ENCODE results near the gene ASTN2.

Gene ASTN2

DNA sequence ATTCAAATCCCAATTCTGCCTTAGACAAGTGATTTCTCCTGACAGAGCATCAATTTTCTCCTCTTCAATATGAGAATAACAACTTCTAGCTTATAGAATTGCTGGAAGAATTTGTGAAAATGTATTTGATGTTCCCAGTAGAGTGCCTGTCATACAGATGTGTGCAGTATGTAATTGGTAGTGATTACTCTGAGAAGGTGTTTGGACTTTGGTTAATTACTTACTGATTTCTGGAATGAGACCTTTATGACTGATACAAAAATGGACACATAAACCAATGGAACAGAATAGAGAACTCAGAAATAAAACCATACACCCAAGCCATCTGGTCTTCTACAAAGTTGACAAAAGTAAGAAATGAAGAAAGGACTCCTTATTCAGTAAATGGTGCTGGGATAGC is 829.7 kb downstream of the ASTN2 start:
- Histone ChIP-seq H3K9ac (ENCODE audit: insufficient read length, low read depth) (no peak overlapping the region), H3K27me3 (ENCODE audit: insufficient read depth, insufficient read length) (no peaks in the 10 kb centered on the region), H3K4me3 (ENCODE audit: insufficient read length, low read depth) (no peak overlapping the region), H3K36me3 (ENCODE audit: insufficient read depth, insufficient read length, low read length) (peaks cover under 1% of the 10 kb centered on the region), H3K9me3 (ENCODE audit: insufficient read depth, low read length) (peaks cover 29% of the 10 kb centered on the region), H3K4me1 (ENCODE audit: insufficient read depth, insufficient read length) (no peaks in the 10 kb centered on the region)
- no peak for DNase-seq (ENCODE audit: low read depth, low spot score)
- no peak for TF ChIP-seq ZNF274 (IDR thresholded peaks at IDR 0.05; ENCODE audit: low read depth, low read length)
- no peak for TF ChIP-seq SUZ12 (IDR thresholded peaks at IDR 0.05; ENCODE audit: extremely low read depth, insufficient read depth, insufficient read length)
- no peak for TF ChIP-seq YY1 (IDR thresholded peaks at IDR 0.05; ENCODE audit: insufficient read depth, insufficient read length)

DNA sequence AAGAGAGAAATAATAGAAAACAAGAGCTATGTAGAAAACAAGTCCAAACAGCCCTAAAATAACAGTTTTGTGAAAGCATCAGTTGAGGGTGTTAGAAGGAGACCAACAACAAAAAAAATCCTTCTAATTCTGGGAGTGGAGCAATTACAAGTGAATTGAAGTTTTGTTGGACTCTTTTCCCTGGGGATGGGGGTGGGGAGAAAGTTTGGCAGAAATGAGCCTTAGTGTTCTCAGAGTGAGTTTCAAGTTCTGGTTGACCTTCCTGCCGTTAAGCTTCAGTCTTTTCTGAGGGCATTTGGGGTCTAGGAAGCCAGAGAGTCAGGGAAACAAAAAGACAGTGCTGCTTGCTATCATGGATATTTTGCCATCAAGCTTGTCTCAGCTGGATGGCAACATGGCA is 834.0 kb downstream of the ASTN2 start:
- H3K27me3 ChIP-seq (ENCODE audit: insufficient read depth, insufficient read length): no peaks in the 10 kb centered on the region
- no peaks in the 10 kb centered on the region for H3K36me3 ChIP-seq (ENCODE audit: insufficient read depth, insufficient read length, low read length)
- no peak overlapping the region for H3K4me3 ChIP-seq (ENCODE audit: insufficient read length, low read depth)
- H3K9ac ChIP-seq (ENCODE audit: insufficient read length, low read depth): no peak overlapping the region
- TF ChIP-seq YY1 (IDR thresholded peaks at IDR 0.05; ENCODE audit: insufficient read depth, insufficient read length) (no peak), SUZ12 (IDR thresholded peaks at IDR 0.05; ENCODE audit: extremely low read depth, insufficient read depth, insufficient read length) (no peak), ZNF274 (IDR thresholded peaks at IDR 0.05; ENCODE audit: low read depth, low read length) (no peak)
- no peaks in the 10 kb centered on the region for H3K9me3 ChIP-seq (ENCODE audit: insufficient read depth, low read length)
- H3K4me1 ChIP-seq (ENCODE audit: insufficient read depth, insufficient read length): no peaks in the 10 kb centered on the region
- no peak for DNase-seq (ENCODE audit: low read depth, low spot score)

DNA sequence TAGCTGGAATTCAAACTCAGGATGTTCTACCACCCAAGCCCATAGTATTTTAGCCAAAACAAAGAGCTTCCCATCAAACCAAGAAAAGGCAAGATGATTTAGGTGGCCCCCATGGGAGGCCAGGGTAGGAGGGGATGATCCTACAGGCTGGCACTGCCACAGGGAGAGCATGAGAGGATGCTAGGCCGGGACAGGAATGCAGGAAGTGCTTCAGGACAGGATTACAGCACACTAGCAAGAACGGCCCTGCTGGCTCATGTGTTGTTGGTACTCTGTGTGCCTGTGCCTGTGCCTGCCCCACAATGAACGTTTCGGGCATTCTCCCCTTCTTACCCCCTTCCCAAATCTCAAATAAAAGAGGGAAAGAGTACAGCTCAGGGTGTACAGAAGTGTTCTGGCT is 838.5 kb downstream of the ASTN2 start:
- DNase-seq (ENCODE audit: low read depth, low spot score): no peak
- no peaks in the 10 kb centered on the region for H3K9me3 ChIP-seq (ENCODE audit: insufficient read depth, low read length)
- peaks cover 3% of the 10 kb centered on the region for H3K4me1 ChIP-seq (ENCODE audit: insufficient read depth, insufficient read length)
- no peaks in the 10 kb centered on the region for H3K27me3 ChIP-seq (ENCODE audit: insufficient read depth, insufficient read length)
- H3K9ac ChIP-seq (ENCODE audit: insufficient read length, low read depth): no peak overlapping the region
- H3K4me3 ChIP-seq (ENCODE audit: insufficient read length, low read depth): no peak overlapping the region
- TF ChIP-seq ZNF274 (IDR thresholded peaks at IDR 0.05; ENCODE audit: low read depth, low read length): no peak
- TF ChIP-seq YY1 (IDR thresholded peaks at IDR 0.05; ENCODE audit: insufficient read depth, insufficient read length): no peak
- TF ChIP-seq SUZ12 (IDR thresholded peaks at IDR 0.05; ENCODE audit: extremely low read depth, insufficient read depth, insufficient read length): no peak
- H3K36me3 ChIP-seq (ENCODE audit: insufficient read depth, insufficient read length, low read length): no peaks in the 10 kb centered on the region

DNA sequence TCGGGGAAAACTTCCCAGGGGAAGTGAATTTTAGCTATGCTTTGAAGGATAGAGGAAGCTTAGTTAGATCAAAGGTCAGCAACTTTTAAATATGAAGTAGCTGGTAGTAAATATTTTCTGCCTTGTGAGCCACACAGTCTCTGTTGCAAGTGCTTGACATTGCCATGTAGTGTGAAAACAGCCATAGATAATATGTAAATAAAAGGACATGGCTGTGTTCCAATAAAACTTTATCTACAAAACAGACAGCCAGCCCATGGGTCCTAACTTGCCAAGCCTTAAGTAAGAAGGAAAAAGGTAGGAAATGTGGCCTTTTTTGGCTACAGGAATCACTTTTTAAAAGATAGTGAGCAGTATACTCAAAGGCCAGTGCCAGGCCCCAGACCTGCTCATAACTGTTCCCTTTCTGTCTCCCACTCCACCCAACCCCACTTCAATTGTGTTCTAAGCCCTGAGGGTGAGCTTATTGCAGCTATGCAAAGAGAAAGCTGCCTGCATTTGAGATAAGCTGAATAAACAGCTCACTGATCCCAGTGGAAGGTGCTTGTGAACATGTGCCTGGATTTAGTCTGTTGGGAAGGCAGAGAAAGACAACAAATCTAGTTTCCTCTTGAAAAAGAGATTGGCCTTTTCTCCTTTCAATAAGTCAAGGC is 840.7 kb downstream of the ASTN2 start:
- H3K9ac ChIP-seq (ENCODE audit: insufficient read length, low read depth): no peak overlapping the region
- no peaks in the 10 kb centered on the region for H3K9me3 ChIP-seq (ENCODE audit: insufficient read depth, low read length)
- no peaks in the 10 kb centered on the region for H3K36me3 ChIP-seq (ENCODE audit: insufficient read depth, insufficient read length, low read length)
- TF ChIP-seq SUZ12 (IDR thresholded peaks at IDR 0.05; ENCODE audit: extremely low read depth, insufficient read depth, insufficient read length) (no peak), ZNF274 (IDR thresholded peaks at IDR 0.05; ENCODE audit: low read depth, low read length) (no peak), YY1 (IDR thresholded peaks at IDR 0.05; ENCODE audit: insufficient read depth, insufficient read length) (no peak)
- H3K27me3 ChIP-seq (ENCODE audit: insufficient read depth, insufficient read length): no peaks in the 10 kb centered on the region
- H3K4me3 ChIP-seq (ENCODE audit: insufficient read length, low read depth): no peak overlapping the region
- DNase-seq (ENCODE audit: low read depth, low spot score): no peak
- H3K4me1 ChIP-seq (ENCODE audit: insufficient read depth, insufficient read length): peaks cover 3% of the 10 kb centered on the region

DNA sequence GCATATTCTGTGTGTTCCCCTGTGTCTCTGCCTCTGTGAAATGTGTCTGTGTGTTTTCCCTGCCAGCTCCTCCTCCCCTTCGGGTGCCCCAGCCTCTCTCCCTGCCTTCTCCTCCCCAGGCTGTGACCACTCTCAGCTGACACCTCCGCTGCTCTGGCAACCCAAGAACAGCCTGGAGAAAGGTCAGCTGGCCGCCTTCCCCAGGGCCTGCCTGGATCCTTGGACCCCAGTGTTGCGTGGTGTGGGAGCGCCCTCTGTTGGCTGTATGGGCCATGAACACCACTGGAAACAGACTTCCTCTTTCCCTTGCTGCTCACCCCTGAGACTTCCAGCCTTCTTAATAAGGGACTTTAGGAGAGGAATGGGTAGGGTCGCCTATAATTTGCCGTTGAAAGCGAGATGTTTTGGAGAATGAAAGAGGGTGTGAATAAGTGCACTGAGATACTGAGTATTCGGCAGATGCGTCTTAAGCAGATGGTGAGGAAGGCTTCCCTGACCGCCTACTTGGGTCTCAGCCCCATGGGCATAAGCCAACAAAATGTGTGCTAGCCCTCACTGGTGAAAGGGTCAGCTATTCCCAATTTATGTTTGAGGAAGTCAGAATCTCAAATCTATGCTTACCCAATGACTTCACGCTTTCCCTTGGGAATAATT is 842.6 kb downstream of the ASTN2 start:
- peak; percentile 76 for DNase-seq (ENCODE audit: low read depth, low spot score)
- Histone ChIP-seq H3K9ac (ENCODE audit: insufficient read length, low read depth) (no peak overlapping the region), H3K27me3 (ENCODE audit: insufficient read depth, insufficient read length) (no peaks in the 10 kb centered on the region), H3K9me3 (ENCODE audit: insufficient read depth, low read length) (no peaks in the 10 kb centered on the region), H3K4me3 (ENCODE audit: insufficient read length, low read depth) (no peak overlapping the region), H3K36me3 (ENCODE audit: insufficient read depth, insufficient read length, low read length) (no peaks in the 10 kb centered on the region), H3K4me1 (ENCODE audit: insufficient read depth, insufficient read length) (peaks cover 3% of the 10 kb centered on the region)
- TF ChIP-seq YY1 (IDR thresholded peaks at IDR 0.05; ENCODE audit: insufficient read depth, insufficient read length): no peak
- no peak for TF ChIP-seq ZNF274 (IDR thresholded peaks at IDR 0.05; ENCODE audit: low read depth, low read length)
- TF ChIP-seq SUZ12 (IDR thresholded peaks at IDR 0.05; ENCODE audit: extremely low read depth, insufficient read depth, insufficient read length): no peak

DNA sequence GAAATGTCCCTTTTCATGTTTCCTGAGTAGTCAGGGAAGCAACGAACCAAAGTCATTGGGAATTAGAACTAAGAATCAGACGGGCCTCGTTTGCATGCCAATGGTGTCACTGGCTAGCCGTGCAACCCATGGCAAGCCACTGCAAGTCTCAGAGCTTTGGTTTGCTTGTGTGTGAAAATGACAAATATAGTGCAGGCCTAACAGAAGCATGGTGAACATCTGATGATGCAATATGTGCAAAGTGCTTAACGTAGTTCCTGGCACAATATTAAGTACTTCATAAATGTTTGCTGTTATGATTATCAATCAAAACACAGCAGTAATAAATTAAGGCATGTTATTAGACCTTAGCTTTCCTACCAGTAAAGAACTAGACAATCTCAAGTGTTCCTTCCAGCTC is 845.7 kb downstream of the ASTN2 start:
- Histone ChIP-seq H3K4me1 (ENCODE audit: insufficient read depth, insufficient read length) (peaks cover 3% of the 10 kb centered on the region), H3K9me3 (ENCODE audit: insufficient read depth, low read length) (peaks cover 10% of the 10 kb centered on the region; the same call in 1 of the 2 replicates), H3K4me3 (ENCODE audit: insufficient read length, low read depth) (no peak overlapping the region), H3K36me3 (ENCODE audit: insufficient read depth, insufficient read length, low read length) (no peaks in the 10 kb centered on the region), H3K9ac (ENCODE audit: insufficient read length, low read depth) (no peak overlapping the region), H3K27me3 (ENCODE audit: insufficient read depth, insufficient read length) (no peaks in the 10 kb centered on the region)
- no peak for DNase-seq (ENCODE audit: low read depth, low spot score)
- TF ChIP-seq YY1 (IDR thresholded peaks at IDR 0.05; ENCODE audit: insufficient read depth, insufficient read length) (no peak), ZNF274 (IDR thresholded peaks at IDR 0.05; ENCODE audit: low read depth, low read length) (no peak), SUZ12 (IDR thresholded peaks at IDR 0.05; ENCODE audit: extremely low read depth, insufficient read depth, insufficient read length) (no peak)

DNA sequence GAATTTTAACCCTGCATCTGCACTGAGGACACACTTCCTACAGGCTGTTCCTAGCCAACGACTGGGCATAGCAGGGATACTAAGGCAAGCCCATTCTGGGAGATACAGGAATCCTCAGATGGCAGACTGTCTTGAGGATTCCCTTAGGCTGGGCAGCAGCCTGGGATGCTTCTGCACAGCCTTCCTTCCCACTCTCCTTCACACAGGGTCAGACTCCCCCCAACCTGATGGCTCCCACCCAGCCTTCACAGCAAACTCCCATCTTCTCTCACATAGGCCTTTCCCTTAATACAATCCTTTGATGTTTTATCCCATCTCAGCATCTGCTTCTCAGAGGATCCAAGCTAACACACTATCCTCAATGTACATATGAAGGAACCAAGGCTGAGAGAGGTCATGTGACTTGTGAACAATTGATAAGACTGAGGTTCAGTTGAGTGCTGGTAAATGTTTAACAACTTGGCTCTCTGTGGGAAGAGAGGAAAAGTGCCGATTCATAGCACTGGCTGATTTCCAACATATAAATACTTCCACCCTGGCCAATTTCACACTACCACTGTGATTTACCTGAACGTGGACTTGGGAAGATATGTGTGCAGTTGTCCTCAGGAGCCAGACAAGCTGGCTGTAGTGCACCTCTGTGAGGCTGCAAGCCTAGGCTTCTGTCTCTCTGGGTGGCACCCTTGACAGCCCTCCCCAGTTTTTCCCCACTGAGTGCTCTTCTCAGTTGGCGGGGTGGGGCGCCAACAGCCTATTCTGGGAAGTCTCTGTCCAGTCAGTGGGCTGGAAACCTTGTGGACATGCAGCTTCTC is 848.0 kb downstream of the ASTN2 start:
- Histone ChIP-seq H3K9me3 (ENCODE audit: insufficient read depth, low read length) (peaks cover 10% of the 10 kb centered on the region; the same call in 1 of the 2 replicates), H3K4me3 (ENCODE audit: insufficient read length, low read depth) (no peak overlapping the region), H3K36me3 (ENCODE audit: insufficient read depth, insufficient read length, low read length) (no peaks in the 10 kb centered on the region), H3K27me3 (ENCODE audit: insufficient read depth, insufficient read length) (no peaks in the 10 kb centered on the region), H3K9ac (ENCODE audit: insufficient read length, low read depth) (no peak overlapping the region), H3K4me1 (ENCODE audit: insufficient read depth, insufficient read length) (peaks cover 3% of the 10 kb centered on the region)
- TF ChIP-seq SUZ12 (IDR thresholded peaks at IDR 0.05; ENCODE audit: extremely low read depth, insufficient read depth, insufficient read length): no peak
- TF ChIP-seq ZNF274 (IDR thresholded peaks at IDR 0.05; ENCODE audit: low read depth, low read length): no peak
- no peak for TF ChIP-seq YY1 (IDR thresholded peaks at IDR 0.05; ENCODE audit: insufficient read depth, insufficient read length)
- DNase-seq (ENCODE audit: low read depth, low spot score): no peak

All from NT2/D1 (cell line).